ENCODE data around the gene KCNQ1OT1. TPM values are rescaled to one million over a fixed set of nuclear protein-coding genes. Genes with fewer than 3 reads are reported as not detected.

KCNQ1OT1 gene
- total RNA-seq, 1 donor from 2014 or later: 2.5 TPM

GRCh38 chr11:2669634-2670469, 29.9 kb downstream of the KCNQ1OT1 start:
- no peak for DNase-seq (ENCODE audit: low read depth)

- no peak for DNase-seq (ENCODE audit: low read depth)
Measured at GRCh38 chr11:2668876-2669275, 30.9 kb downstream of the KCNQ1OT1 start.

- DNase-seq (ENCODE audit: low read depth): no peak
Measured at GRCh38 chr11:2667940-2668339, 31.9 kb downstream of the KCNQ1OT1 start.

- DNase-seq (ENCODE audit: low read depth): no peak
Measured at GRCh38 chr11:2666828-2667570, 32.8 kb downstream of the KCNQ1OT1 start.

GRCh38 chr11:2666401-2666741, 33.4 kb downstream of the KCNQ1OT1 start:
- DNase-seq (ENCODE audit: low read depth): no peak

- DNase-seq (ENCODE audit: low read depth): no peak
Measured at GRCh38 chr11:2665526-2666400, 34.0 kb downstream of the KCNQ1OT1 start.

GRCh38 chr11:2664791-2665525, 34.8 kb downstream of the KCNQ1OT1 start:
- no peak for DNase-seq (ENCODE audit: low read depth)

- no peak for DNase-seq (ENCODE audit: low read depth)
Measured at GRCh38 chr11:2664376-2664775, 35.4 kb downstream of the KCNQ1OT1 start.

- no peak for DNase-seq (ENCODE audit: low read depth)
Measured at GRCh38 chr11:2663915-2664314, 35.9 kb downstream of the KCNQ1OT1 start.

- no peak for DNase-seq (ENCODE audit: low read depth)
Measured at GRCh38 chr11:2663506-2663905, 36.3 kb downstream of the KCNQ1OT1 start.

- no peak for DNase-seq (ENCODE audit: low read depth)
Measured at GRCh38 chr11:2662430-2663299, 37.1 kb downstream of the KCNQ1OT1 start.

- no peak for DNase-seq (ENCODE audit: low read depth)
Measured at GRCh38 chr11:2662024-2662312, 37.8 kb downstream of the KCNQ1OT1 start.

GRCh38 chr11:2661173-2662023, 38.4 kb downstream of the KCNQ1OT1 start:
- DNase-seq (ENCODE audit: low read depth): no peak

GRCh38 chr11:2660357-2660939, 39.3 kb downstream of the KCNQ1OT1 start:
- no peak for DNase-seq (ENCODE audit: low read depth)

- DNase-seq (ENCODE audit: low read depth): peak; percentile 20
Measured at GRCh38 chr11:2657697-2658284, 42.0 kb downstream of the KCNQ1OT1 start.

GRCh38 chr11:2656859-2657258, 42.9 kb downstream of the KCNQ1OT1 start:
- DNase-seq (ENCODE audit: low read depth): no peak

- peak; percentile 47 for DNase-seq (ENCODE audit: low read depth)
Measured at GRCh38 chr11:2655834-2656622, 43.8 kb downstream of the KCNQ1OT1 start.

Measured in myocyte (in vitro differentiated cells).